ENCODE measurements around the gene HMGCS2. TPM values are rescaled to one million over a fixed set of nuclear protein-coding genes. Genes with fewer than 3 reads are reported as not detected.

The HMGCS2 gene
- total and polyA plus RNA-seq, 10 of the 15 experiments (the other 5 are each of a cell fraction or from before 2014, with no cell fraction given), result 0.49 TPM; not detected in 9

- Histone ChIP-seq H3K27ac (ENCODE audit: control insufficient read depth, insufficient read depth) (no peak overlapping the region), H4K20me1 (ENCODE audit: control insufficient read depth, insufficient read depth) (no peaks in the 10 kb centered on the region), H3K9ac (ENCODE audit: control insufficient read depth, insufficient read depth, low read length) (no peak overlapping the region), H3K36me3 (ENCODE audit: control insufficient read depth in 2 of 2, insufficient read depth in 2 of 2, low read length in 1 of 2) (no peaks in the 10 kb centered on the region), H3K27me3 (replicated peaks in 1 of 2; ENCODE audit: control insufficient read depth in 2 of 2, insufficient read depth in 2 of 2, low read length in 1 of 2) (no peaks in the 10 kb centered on the region), H3K4me1 (ENCODE audit: control insufficient read depth, insufficient read depth, low read length) (no peaks in the 10 kb centered on the region), H3K9me3 (replicated peaks; ENCODE audit: control insufficient read depth, insufficient read depth, low read length) (no peaks in the 10 kb centered on the region), H3K4me3 (no peak overlapping the region), H2AFZ (ENCODE audit: control insufficient read depth, low read depth, low read length) (no peak overlapping the region), H3K79me2 (ENCODE audit: control insufficient read depth, insufficient read depth, low read length) (no peaks in the 10 kb centered on the region), H3K4me2 (ENCODE audit: control insufficient read depth, insufficient read depth) (no peak overlapping the region)
- TF ChIP-seq IKZF1 (conservative IDR thresholded peaks at IDR 0.05) (no peak), CREM (IDR thresholded peaks at IDR 0.05; ENCODE audit: low read depth) (no peak), ESRRA (IDR thresholded peaks at IDR 0.05; ENCODE audit: low read length) (no peak), RAD51 (IDR thresholded peaks at IDR 0.05) (no peak), E2F8 (IDR thresholded peaks at IDR 0.05; ENCODE audit: low read depth, partially characterized antibody) (no peak), REST (IDR thresholded peaks at IDR 0.05; ENCODE audit: low read depth, low read length) (no peak), HCFC1 (IDR thresholded peaks at IDR 0.05; ENCODE audit: low read length) (no peak), CBFB (IDR thresholded peaks at IDR 0.05; ENCODE audit: low read depth) (no peak), CHD2 (IDR thresholded peaks at IDR 0.05; ENCODE audit: borderline replicate concordance, low read depth, low read length) (no peak), EGR1 (IDR thresholded peaks at IDR 0.05; ENCODE audit: borderline replicate concordance in 1 of 2, low read depth in 2 of 2, low read length in 2 of 2) (no peak), ZNF384 (IDR thresholded peaks at IDR 0.05; ENCODE audit: borderline replicate concordance, low read depth, low read length) (no peak), SIN3A (IDR thresholded peaks at IDR 0.05; ENCODE audit: low read depth, low read length) (no peak), POLR2A (IDR thresholded peaks at IDR 0.05; ENCODE audit: low read depth, low read length) (no peak), YBX1 (IDR thresholded peaks at IDR 0.05) (no peak), BCL3 (IDR thresholded peaks at IDR 0.05; ENCODE audit: borderline replicate concordance, insufficient read depth, low read depth, low read length, poor library complexity, severe bottlenecking) (no peak), POU2F2 (IDR thresholded peaks at IDR 0.05; ENCODE audit: borderline replicate concordance, low read depth, low read length) (no peak), KDM1A (IDR thresholded peaks at IDR 0.05; ENCODE audit: borderline replicate concordance) (no peak), NFYA (IDR thresholded peaks at IDR 0.05; ENCODE audit: borderline replicate concordance, low read depth, low read length) (no peak)
- no peak for FAIRE-seq
- ChIA-PET CTCF (interaction anchor here (1.3 kb wide), 1 partner anchor 11 kb away, joined by 3 read pairs; no protein-coding TSS in a partner anchor), SMC1A (ENCODE audit: uncharacterized antibody, unreplicated experiment) (no interaction called here), RAD21 (ENCODE audit: unreplicated experiment) (no interaction called here), POLR2A (no interaction called here)
- ATAC-seq, result no peak
- 35% methylated on average over 2 of the region's 2 CpGs for WGBS (ENCODE audit: insufficient coverage, insufficient replicate concordance, low lambda C conversion rate, missing lambda C conversion rate)
- in situ Hi-C loops (cut with MboI) (no loop called here), intact Hi-C loops (cut with micrococcal nuclease; ENCODE audit: unreplicated experiment) (no loop called here)
- BruUV-seq (replicated peaks), result no TSS peak
- no peak for DNase-seq (ENCODE audit: low read depth, low spot score)
Observed at GRCh38 chr1:119811985-119812557, 43.4 kb upstream of the HMGCS2 start.
